SK-N-SH treated with all-trans-retinoic acid at 6 μM for 48 hours (cell line): ENCODE data around the gene PCIF1.
A peak's percentile ranks its signal among the peaks of the same experiment; 100 is the strongest.

Experiments
- ATAC-seq: fragments of 200-7000 bp; cut with Tn5 transposase; 3 replicates; pipeline ENCODE4 v1.9.1; 2020; ENCODE audit warnings: mild to moderate bottlenecking, moderate library complexity
- BACH2 ChIP-seq: fragments of 250-450 bp; sonication (Bioruptor Pico); IDR thresholded peaks from 2 replicates; pipeline ENCODE4 v1.9.0; 2021; ENCODE audit warnings: mild to moderate bottlenecking, borderline replicate concordance
- CREB5 ChIP-seq: fragments of 250-450 bp; sonication (Bioruptor Pico); IDR thresholded peaks from 2 replicates; pipeline ENCODE4 v1.5.1; 2020; ENCODE audit warnings: low read depth, mild to moderate bottlenecking, moderate library complexity
- CSRNP3 ChIP-seq: fragments of 250-450 bp; sonication (Bioruptor Pico); IDR thresholded peaks from 2 replicates; pipeline ENCODE4 v1.5.1; 2021; ENCODE audit warnings: mild to moderate bottlenecking, moderate library complexity
- ESRRG ChIP-seq: fragments of 250-450 bp; sonication (Bioruptor Pico); IDR thresholded peaks from 2 replicates; pipeline ENCODE4 v1.6.1; 2021; ENCODE audit warnings: mild to moderate bottlenecking
- ISL1 ChIP-seq: fragments of 250-450 bp; sonication (Bioruptor Pico); IDR thresholded peaks from 2 replicates; pipeline ENCODE4 v2.1.2; 2022; ENCODE audit warnings: mild to moderate bottlenecking, moderate library complexity
- PATZ1 ChIP-seq: fragments of 250-450 bp; sonication (Bioruptor Pico); IDR thresholded peaks from 2 replicates; pipeline ENCODE4 v1.8.0; 2020; ENCODE audit warnings: mild to moderate bottlenecking, moderate library complexity, borderline replicate concordance
- POU6F1 ChIP-seq: fragments of 250-450 bp; sonication (Bioruptor Pico); IDR thresholded peaks from 2 replicates; pipeline ENCODE4 v1.8.0; 2021; ENCODE audit warnings: low read depth, mild to moderate bottlenecking, moderate library complexity, borderline replicate concordance
- RARB ChIP-seq: fragments of 250-450 bp; sonication (Bioruptor Pico); IDR thresholded peaks from 2 replicates; pipeline ENCODE4 v1.8.0; 2021; ENCODE audit warnings: mild to moderate bottlenecking, moderate library complexity
- SNAI2 ChIP-seq: fragments of 250-450 bp; sonication (Bioruptor Pico); IDR thresholded peaks from 2 replicates; pipeline ENCODE4 v1.5.0; 2020; ENCODE audit warnings: mild to moderate bottlenecking, moderate library complexity
- TOX ChIP-seq: fragments of 250-450 bp; sonication (Bioruptor Pico); IDR thresholded peaks from 2 replicates; pipeline ENCODE4 v1.8.0; 2021; ENCODE audit warnings: mild to moderate bottlenecking, moderate library complexity, borderline replicate concordance
- ZFP3 ChIP-seq: fragments of 250-450 bp; sonication (Bioruptor Pico); IDR thresholded peaks from 2 replicates; pipeline ENCODE4 v1.5.0; 2020; ENCODE audit warnings: mild to moderate bottlenecking, moderate library complexity
- ZFP30 ChIP-seq: fragments of 450-650 bp; formaldehyde crosslinking; IDR thresholded peaks from 2 replicates; pipeline ENCODE4 v1.5.0; 2022; ENCODE audit warnings: mild to moderate bottlenecking, moderate library complexity
- ZNF565 ChIP-seq: fragments of 450-650 bp; formaldehyde crosslinking; conservative IDR thresholded peaks from 2 replicates; pipeline ENCODE4 v1.5.0; 2020; ENCODE audit warnings: low read depth, mild to moderate bottlenecking, moderate library complexity

Gene PCIF1

GRCh38 chr20:45971425-45971674 lies 36.9 kb downstream of the PCIF1 start (continued):
- TF ChIP-seq CSRNP3 (CRISPR knock-in tag): 0 out of 2 replicates have a peak, but pooled peaks have one; percentile 51
- TF ChIP-seq POU6F1: 0 out of 2 replicates have a peak, but pooled peaks have one; percentile 23
- TF ChIP-seq CREB5 (CRISPR knock-in tag): peak; percentile 42; the same call in 1 of the 2 replicates
- TF ChIP-seq ZNF565 (CRISPR knock-in tag): peak; percentile 74; the same call in 1 of the 2 replicates
- TF ChIP-seq PATZ1 (CRISPR knock-in tag): no peak
- no peak for TF ChIP-seq ZFP30
- no peak for TF ChIP-seq ESRRG (CRISPR knock-in tag)
- no peak for TF ChIP-seq BACH2 (CRISPR knock-in tag)
- TF ChIP-seq ISL1 (CRISPR knock-in tag): no peak
- 0 out of 2 replicates have a peak, but pooled peaks have one; percentile 55 for TF ChIP-seq ZFP3

- peak; percentile 91 for ATAC-seq
Observed at GRCh38 chr20:45971675-45972499, 37.4 kb downstream of the PCIF1 start, which contains the start of gene ZNF335. TSS of gene ZNF335 (minus strand) at chr20:45972203. CDS start at chr20:45971410, 793 bp downstream.

More at GRCh38 chr20:45971675-45972499, 37.4 kb downstream of the PCIF1 start, which contains the start of gene ZNF335:
- 0 out of 2 replicates have a peak, but pooled peaks have one; percentile 56 for TF ChIP-seq POU6F1
- peak; percentile 50; the same call in 1 of the 2 replicates for TF ChIP-seq ESRRG (CRISPR knock-in tag)
- no peak for TF ChIP-seq RARB (CRISPR knock-in tag)
- peak; percentile 93; the same call in 1 of the 2 replicates for TF ChIP-seq PATZ1 (CRISPR knock-in tag)
- TF ChIP-seq SNAI2: peak; percentile 63
- peak; percentile 69; the same call in 1 of the 2 replicates for TF ChIP-seq ZFP3
- no peak for TF ChIP-seq TOX (CRISPR knock-in tag)
- TF ChIP-seq CREB5 (CRISPR knock-in tag): peak; percentile 70
- peak; percentile 47; the same call in 1 of the 2 replicates for TF ChIP-seq CSRNP3 (CRISPR knock-in tag)
- TF ChIP-seq, all 23 proteins: peak for 7
